Esophagus muscularis mucosa (tissue), 4 donors: Measurements from ENCODE around the gene PICALM. TPM values are rescaled to one million over a fixed set of nuclear protein-coding genes. Genes with fewer than 3 reads are reported as not detected.

ENCODE experiments used
- DNase-seq: peaks from one replicate; pipeline ENCODE4 v3.0.0-alpha.2; 2017; ENCODE audit errors: extremely low spot score
- H3K27ac ChIP-seq, 4 donors: fragments of 200-600 bp; sonication (generic); replicated peaks in 1 of 4; 1 replicate in 3 of 4; 2 replicates in 1 of 4; pipeline ENCODE4 v1.5.1; 2016 to 2019; ENCODE audit warnings: mild to moderate bottlenecking in 1 of 4
- H3K27me3 ChIP-seq, 4 donors: fragments of 200-600 bp; sonication (generic); one replicate each; pipeline versions ENCODE4 v1.5.1 to v1.6.0; 2016 to 2019
- H3K36me3 ChIP-seq, 4 donors: fragments of 200-600 bp; sonication (generic); one replicate each; pipeline ENCODE4 v1.5.1; 2016 to 2019
- H3K4me1 ChIP-seq, 4 donors: fragments of 200-600 bp; sonication (generic); one replicate each; pipeline ENCODE4 v1.5.1; 2016 to 2019
- H3K4me3 ChIP-seq, 4 donors: fragments of 200-600 bp; sonication (generic); 1 replicate in 2 of 4; 2 replicates in 2 of 4; pipeline ENCODE4 v1.5.1; 2016 to 2019; ENCODE audit warnings: mild to moderate bottlenecking in 4 of 4, moderate library complexity in 1 of 4
- H3K9me3 ChIP-seq, 4 donors: fragments of 200-600 bp; sonication (generic); 1 replicate in 3 of 4; 2 replicates in 1 of 4; pipeline ENCODE4 v1.5.1; 2016 to 2019
- CTCF ChIP-seq, 3 experiments: fragments of 200-600 bp in 2 of 3; fragments of 450-650 bp in 1 of 3; sonication (generic) in 2 of 3; IDR thresholded peaks; one replicate each; pipeline ENCODE4 v1.5.1; 2017 to 2019; ENCODE audit warnings: antibody characterized with exemption in 3 of 3, mild to moderate bottlenecking in 2 of 3, moderate library complexity in 1 of 3
- EP300 ChIP-seq: sonication (generic); formaldehyde crosslinking; IDR thresholded peaks from one replicate; pipeline ENCODE4 v1.6.1; 2017; ENCODE audit warnings: antibody characterized with exemption
- POLR2A ChIP-seq: fragments of 450-650 bp; IDR thresholded peaks from one replicate; pipeline ENCODE4 v1.6.1; 2017; ENCODE audit warnings: antibody characterized with exemption, moderate library complexity, mild to moderate bottlenecking, low read depth
- POLR2AphosphoS5 ChIP-seq, 2 donors: sonication (generic); formaldehyde crosslinking; IDR thresholded peaks; one replicate each; pipeline ENCODE4 v1.6.1; 2017; ENCODE audit warnings: antibody characterized with exemption in 2 of 2
- WGBS: methylation state at CpG from one replicate; pipeline ENCODE4 v1.1.5; 2018; 5-methylcytosine and 5-hydroxymethylcytosine counted together
- intact Hi-C: fragments of 100-400 bp; cut with DNase I; formaldehyde crosslinking; loops from one replicate; pipeline ENCODE4 v1.15.1; 2023
- total RNA-seq, 4 donors: library from RNA; depleted of rRNA; stranded (reverse); fragments of >200 nt; gene quantifications; one replicate each; pipeline versions ENCODE4 v1.1.0 to v1.2.1, GENCODE V29; 2016

Gene PICALM
- total RNA-seq, 4 donors from 2014 or later = 228 to 281 (median 266) TPM

- TF ChIP-seq POLR2AphosphoS5 (IDR thresholded peaks at IDR 0.05) = no peak
- no peak for TF ChIP-seq POLR2A
- no peak for TF ChIP-seq CTCF (IDR thresholded peaks at IDR 0.05)
- no peak for TF ChIP-seq EP300
- no peaks in the 10 kb centered on the region for H3K27me3 ChIP-seq
- H3K36me3 ChIP-seq = no peaks in the 10 kb centered on the region
- no peak overlapping the region for H3K4me3 ChIP-seq
- DNase-seq = no peak
- H3K9me3 ChIP-seq = no peaks in the 10 kb centered on the region
- H3K27ac ChIP-seq = no peak overlapping the region
- H3K4me1 ChIP-seq = peaks cover 21 to 26% (median 23%) of the 10 kb centered on the region in 4 donors
- intact Hi-C loops = no loop called here
Measured at GRCh38 chr11:85945788-85946187, 123.1 kb downstream of the PICALM start.

GRCh38 chr11:85945296-85945695, 123.6 kb downstream of the PICALM start:
- Histone ChIP-seq H3K27ac (no peak overlapping the region), H3K27me3 (no peaks in the 10 kb centered on the region), H3K9me3 (no peaks in the 10 kb centered on the region), H3K4me3 (no peak overlapping the region), H3K4me1 (peaks cover 21 to 26% (median 23%) of the 10 kb centered on the region in 4 donors), H3K36me3 (no peaks in the 10 kb centered on the region)
- 96% methylated on average over 2 of the region's 2 CpGs for WGBS
- intact Hi-C loops = no loop called here
- no peak for DNase-seq
- TF ChIP-seq POLR2A = no peak
- no peak for TF ChIP-seq POLR2AphosphoS5 (IDR thresholded peaks at IDR 0.05)
- TF ChIP-seq EP300 = no peak
- no peak for TF ChIP-seq CTCF (IDR thresholded peaks at IDR 0.05)

GRCh38 chr11:85941380-85941973, 127.4 kb downstream of the PICALM start:
- Histone ChIP-seq H3K4me3 (no peak overlapping the region), H3K4me1 (peaks cover 1 to 8% (median 4%) of the 10 kb centered on the region in 4 donors), H3K36me3 (no peaks in the 10 kb centered on the region), H3K27me3 (no peaks in the 10 kb centered on the region), H3K27ac (no peak overlapping the region), H3K9me3 (no peaks in the 10 kb centered on the region)
- intact Hi-C loops = loop anchor here (5.0 kb wide), 3 partner anchors 84 to 351 kb away; partner anchors contain the start of gene CCDC83
- TF ChIP-seq EP300 (no peak), CTCF (IDR thresholded peaks at IDR 0.05) (peak; percentile 62 to 79 (median 66))
- DNase-seq = no peak
- WGBS = 43% methylated on average over 6 of the region's 6 CpGs

GRCh38 chr11:85939099-85940015, 129.5 kb downstream of the PICALM start:
- Histone ChIP-seq H3K4me1 (peaks cover 0 to 5% (median 2%) of the 10 kb centered on the region in 4 donors), H3K36me3 (no peaks in the 10 kb centered on the region), H3K27me3 (no peaks in the 10 kb centered on the region), H3K4me3 (no peak overlapping the region), H3K27ac (no peak overlapping the region), H3K9me3 (no peaks in the 10 kb centered on the region)
- intact Hi-C loops = loop anchor here (5.0 kb wide), 3 partner anchors 82 to 353 kb away; partner anchors contain the start of gene CCDC83
- 88% methylated on average over 4 of the region's 4 CpGs for WGBS
- TF ChIP-seq POLR2A (no peak), POLR2AphosphoS5 (IDR thresholded peaks at IDR 0.05) (no peak), EP300 (no peak), CTCF (IDR thresholded peaks at IDR 0.05) (no peak)
- no peak for DNase-seq
